SJCRH30 (cell line): ENCODE results near the gene BMPR1A. TPM values are rescaled to one million over a fixed set of nuclear protein-coding genes. Genes with fewer than 3 reads are reported as not detected.
A peak's percentile ranks its signal among the peaks of the same experiment; 100 is the strongest.
"Not testable (repeated sequence)": the region's sequence is repeated elsewhere in the genome, so short reads cannot be mapped to it uniquely, and the experiment has no call there.

Experiments used
- DNase-seq, 2 experiments: peaks; one replicate each; pipeline ENCODE4 v3.0.0-alpha.2; 2015 to 2020
- H3K27ac ChIP-seq: fragments of 250-450 bp; sonication (Bioruptor Pico); 2 replicates; pipeline ENCODE4 v1.5.1; 2020; ENCODE audit warnings: mild to moderate bottlenecking, moderate library complexity
- H3K27me3 ChIP-seq: fragments of 250-450 bp; sonication (Bioruptor Pico); 2 replicates; pipeline ENCODE4 v1.5.1; 2020; ENCODE audit warnings: mild to moderate bottlenecking, moderate library complexity
- H3K36me3 ChIP-seq: fragments of 250-450 bp; sonication (Bioruptor Pico); 2 replicates; pipeline ENCODE4 v1.5.1; 2020; ENCODE audit warnings: mild to moderate bottlenecking, moderate library complexity
- H3K4me1 ChIP-seq: fragments of 250-450 bp; sonication (Bioruptor Pico); 2 replicates; pipeline ENCODE4 v1.5.1; 2020; ENCODE audit warnings: mild to moderate bottlenecking, moderate library complexity
- H3K4me3 ChIP-seq: fragments of 250-450 bp; sonication (Bioruptor Pico); 2 replicates; pipeline ENCODE4 v1.5.1; 2020; ENCODE audit warnings: mild to moderate bottlenecking, moderate library complexity
- H3K9me3 ChIP-seq: fragments of 250-450 bp; sonication (Bioruptor Pico); replicated peaks from 2 replicates; pipeline ENCODE4 v1.5.1; 2020; ENCODE audit warnings: mild to moderate bottlenecking, moderate library complexity
- total RNA-seq: library from RNA; depleted of rRNA; stranded (reverse); fragments of >200 nt; shearing (Covaris generic); gene quantifications from 2 replicates; pipeline ENCODE4 v1.2.3, GENCODE V29; 2014

BMPR1A gene
- total RNA-seq, 1 experiment from 2014 or later = 36.3 TPM

DNA sequence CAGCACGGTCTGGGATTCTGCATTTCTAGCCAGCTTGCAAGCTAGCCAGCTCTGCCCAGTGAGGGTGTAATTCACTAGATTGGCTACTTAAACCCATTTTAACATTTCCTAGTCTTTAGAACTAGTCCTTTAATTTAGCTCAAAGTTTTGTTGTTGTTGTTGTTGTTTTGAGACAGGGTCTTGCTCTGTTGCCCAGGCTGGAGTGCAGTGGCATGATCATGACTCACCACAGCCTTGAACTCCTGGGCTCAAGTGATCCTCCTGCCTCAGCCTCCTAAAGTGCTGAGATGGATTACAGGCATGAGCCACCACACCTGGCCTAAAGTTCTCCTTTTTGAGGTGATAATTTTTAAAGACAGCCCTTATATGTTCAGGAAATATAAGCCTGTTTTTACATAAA lies 94.1 kb downstream of the BMPR1A start:
- no peaks in the 10 kb centered on the region; the same call in 1 of the 2 replicates for H3K36me3 ChIP-seq
- no peak overlapping the region for H3K4me3 ChIP-seq
- no peaks in the 10 kb centered on the region for H3K27me3 ChIP-seq
- H3K9me3 ChIP-seq = no peaks in the 10 kb centered on the region
- H3K27ac ChIP-seq = no peak overlapping the region
- H3K4me1 ChIP-seq = no peaks in the 10 kb centered on the region
- no peak for DNase-seq

DNA sequence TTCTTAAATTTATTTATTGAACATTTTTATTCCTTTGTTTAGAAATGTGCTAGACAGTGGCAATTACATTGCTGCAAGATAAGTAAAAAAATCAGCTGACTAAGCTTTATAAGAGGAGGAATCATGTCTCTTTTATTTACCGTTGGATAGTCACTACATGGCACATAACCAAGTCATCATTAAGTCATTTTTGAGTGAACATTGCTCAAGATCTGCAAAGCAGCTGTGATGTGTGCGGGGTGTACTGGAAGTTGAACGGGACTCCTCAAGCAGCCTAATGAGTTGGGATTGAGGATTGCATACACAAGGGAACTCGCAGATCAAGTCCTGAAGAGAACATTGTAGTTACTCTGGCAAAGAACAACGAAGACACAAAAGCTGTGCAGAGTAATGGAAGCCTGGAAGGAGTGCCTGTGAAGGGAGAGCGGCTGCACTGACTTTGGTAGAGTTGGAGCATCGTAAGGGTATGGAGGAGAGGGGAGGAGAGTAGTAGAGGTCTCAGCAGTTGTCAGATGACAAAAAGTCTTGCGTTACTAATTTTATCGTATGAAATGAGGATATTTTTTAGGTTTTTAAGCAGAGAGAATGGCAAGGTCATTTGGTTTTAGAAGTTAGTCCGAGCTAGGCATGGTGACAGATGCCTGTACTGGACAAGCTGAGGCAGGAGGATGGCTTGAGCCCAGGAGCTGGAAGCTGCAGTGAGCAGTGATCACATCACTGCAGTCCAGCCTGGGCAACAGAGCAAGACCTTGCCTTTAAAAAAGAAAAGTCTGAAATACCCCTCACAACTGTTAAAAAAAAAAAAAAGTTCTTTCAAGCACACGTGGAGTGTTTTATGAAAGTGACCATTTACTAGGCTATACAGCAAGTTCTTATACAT lies 95.1 kb downstream of the BMPR1A start:
- H3K4me1 ChIP-seq = no peaks in the 10 kb centered on the region
- DNase-seq = no peak

DNA sequence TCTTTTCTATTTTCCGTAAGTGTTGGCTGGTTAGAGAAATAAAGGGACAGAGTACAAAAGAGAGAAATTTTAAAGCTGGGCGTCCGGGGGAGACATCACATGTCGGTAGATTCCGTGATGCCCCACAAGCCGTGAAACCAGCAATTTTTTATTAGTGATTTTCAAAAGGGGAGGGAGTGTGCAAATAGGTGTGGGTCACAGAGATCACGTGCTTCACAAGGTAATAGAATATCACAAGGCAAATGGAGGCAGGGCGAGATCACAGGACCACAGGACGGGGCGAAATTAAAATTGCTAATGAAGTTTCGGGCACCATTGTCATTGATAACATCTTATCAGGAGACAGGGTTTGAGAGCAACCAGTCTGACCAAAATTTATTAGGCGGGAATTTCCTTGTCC lies 97.2 kb downstream of the BMPR1A start:
- H3K27ac ChIP-seq, H3K36me3 ChIP-seq, H3K4me1 ChIP-seq, H3K27me3 ChIP-seq, H3K4me3 ChIP-seq, DNase-seq, H3K9me3 ChIP-seq: not testable (repeated sequence)

More for the DNA sequence above, 95.1 kb downstream of the BMPR1A start:
- H3K9me3 ChIP-seq = no peaks in the 10 kb centered on the region
- no peak overlapping the region for H3K27ac ChIP-seq
- H3K36me3 ChIP-seq = no peaks in the 10 kb centered on the region; the same call in 1 of the 2 replicates
- no peak overlapping the region for H3K4me3 ChIP-seq
- no peaks in the 10 kb centered on the region for H3K27me3 ChIP-seq

DNA sequence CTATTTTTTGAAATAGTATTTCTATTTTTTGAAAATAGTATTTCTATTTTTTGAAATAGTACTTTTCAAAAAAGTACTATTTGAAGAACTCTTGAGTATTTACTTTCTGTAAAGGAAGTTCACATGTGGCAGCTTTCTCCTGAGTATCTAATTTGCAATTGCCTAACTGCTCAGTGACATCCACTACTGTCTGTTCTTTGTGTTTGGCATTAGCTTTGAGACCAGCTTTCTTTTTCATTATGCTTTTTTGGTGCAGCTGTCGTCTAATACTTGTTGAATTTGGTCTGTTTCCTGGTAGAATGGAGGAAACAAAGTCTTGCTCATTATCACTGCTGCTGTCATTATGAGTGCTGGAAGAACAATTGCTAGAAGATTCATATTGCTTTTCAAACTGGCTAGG lies 99.1 kb downstream of the BMPR1A start:
- Histone ChIP-seq H3K9me3 (no peaks in the 10 kb centered on the region), H3K4me3 (no peak overlapping the region), H3K36me3 (no peaks in the 10 kb centered on the region; the same call in 1 of the 2 replicates), H3K27me3 (no peaks in the 10 kb centered on the region), H3K4me1 (no peaks in the 10 kb centered on the region), H3K27ac (no peak overlapping the region)
- DNase-seq = peak in 1 of 2 experiments; percentile 17

DNA sequence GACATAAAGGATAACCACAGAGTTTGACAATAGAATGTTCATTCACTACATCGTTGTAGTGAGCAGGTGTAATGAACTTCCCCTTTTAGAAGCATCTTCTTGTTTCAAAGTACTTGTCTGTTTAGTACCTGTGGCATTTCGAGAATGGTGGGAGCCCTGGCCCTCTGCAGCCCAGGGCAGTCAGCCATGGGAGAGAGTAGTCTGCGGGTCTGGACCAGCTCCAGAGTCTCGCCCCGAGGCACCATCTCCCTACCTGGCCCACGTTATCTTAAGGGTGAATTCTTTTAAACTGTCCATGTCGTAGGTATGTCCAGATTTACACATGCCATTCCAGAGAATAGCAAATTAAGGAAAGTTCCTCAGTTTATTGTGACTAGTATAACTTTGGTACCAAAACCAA lies 99.7 kb downstream of the BMPR1A start:
- no peaks in the 10 kb centered on the region for H3K4me1 ChIP-seq
- H3K27ac ChIP-seq = no peak overlapping the region
- H3K4me3 ChIP-seq = no peak overlapping the region

DNA sequence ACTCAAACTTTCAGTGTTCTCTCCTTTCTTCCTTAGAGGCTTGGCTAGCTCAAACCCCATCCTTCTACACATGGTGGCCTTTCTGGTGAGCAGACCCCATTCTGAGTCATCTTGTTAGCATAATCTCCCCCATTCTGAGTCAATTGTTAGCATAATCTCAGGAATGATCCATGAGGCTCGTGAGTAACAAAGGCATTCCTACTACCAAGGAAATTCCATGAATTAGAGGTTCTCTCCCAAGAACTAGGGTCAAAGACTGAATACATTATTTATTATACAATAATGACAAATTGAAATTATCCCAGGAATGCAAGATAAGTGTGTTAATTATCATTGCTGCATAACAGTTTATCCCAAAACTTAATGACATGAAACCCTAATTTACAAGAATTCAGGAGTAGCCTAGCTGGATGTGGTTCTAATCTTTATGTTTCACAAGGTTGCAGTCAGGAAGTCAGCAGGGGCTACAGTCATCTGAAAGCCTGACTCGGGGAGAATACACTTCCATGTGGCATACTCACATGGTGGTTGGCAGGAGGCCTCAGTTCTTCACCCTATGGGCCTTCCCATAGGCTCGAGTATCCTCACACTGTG lies 100.8 kb downstream of the BMPR1A start:
- H3K27me3 ChIP-seq = no peaks in the 10 kb centered on the region
- H3K4me3 ChIP-seq = no peak overlapping the region
- H3K9me3 ChIP-seq = no peaks in the 10 kb centered on the region
- no peaks in the 10 kb centered on the region for H3K36me3 ChIP-seq
- no peak overlapping the region for H3K27ac ChIP-seq
- peak in 1 of 2 experiments; percentile 24 for DNase-seq
- no peaks in the 10 kb centered on the region for H3K4me1 ChIP-seq

More for the DNA sequence above, 99.7 kb downstream of the BMPR1A start:
- no peaks in the 10 kb centered on the region for H3K9me3 ChIP-seq
- no peaks in the 10 kb centered on the region; the same call in 1 of the 2 replicates for H3K36me3 ChIP-seq
- no peak for DNase-seq
- H3K27me3 ChIP-seq = no peaks in the 10 kb centered on the region

DNA sequence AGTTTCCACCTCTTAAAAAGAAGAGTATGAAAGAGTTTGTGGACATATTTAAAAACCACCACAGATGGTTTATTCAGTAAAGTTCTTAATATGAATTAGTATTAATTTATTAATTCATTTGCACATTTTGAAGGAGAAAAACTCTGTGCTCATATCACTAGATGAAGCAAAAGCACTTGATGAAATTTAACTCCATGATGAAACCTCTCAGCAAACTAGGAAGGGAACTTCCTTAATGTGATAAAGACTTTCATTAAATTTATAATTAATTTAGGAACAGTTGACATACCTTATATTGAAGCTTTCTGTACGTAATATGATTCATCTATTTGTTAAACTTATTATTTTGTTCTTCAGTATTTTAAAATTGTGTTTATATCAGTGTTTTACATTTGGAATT lies 101.6 kb downstream of the BMPR1A start:
- Histone ChIP-seq H3K4me3 (no peak overlapping the region), H3K27ac (no peak overlapping the region), H3K27me3 (no peaks in the 10 kb centered on the region), H3K4me1 (no peaks in the 10 kb centered on the region), H3K9me3 (no peaks in the 10 kb centered on the region), H3K36me3 (no peaks in the 10 kb centered on the region)
- DNase-seq = no peak

DNA sequence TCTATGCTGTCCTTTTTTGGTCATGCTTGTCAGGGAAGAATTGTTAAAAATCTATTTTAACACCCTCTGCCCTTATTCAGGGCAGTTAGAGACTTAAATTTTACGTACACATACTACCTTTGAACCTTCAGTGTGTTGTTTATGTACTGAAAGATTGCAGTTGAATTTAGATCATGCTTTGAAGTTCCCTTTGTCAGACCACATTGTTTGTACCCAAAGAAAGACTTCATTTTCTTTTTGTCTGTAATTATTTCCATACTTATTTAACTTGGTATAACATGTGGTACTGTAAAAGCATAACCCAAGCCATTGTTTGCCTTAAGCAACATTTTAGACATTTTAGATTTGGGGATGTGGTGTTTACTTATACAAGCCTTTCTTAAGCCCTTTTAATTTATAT lies 104.9 kb downstream of the BMPR1A start:
- DNase-seq = no peak
- Histone ChIP-seq H3K27me3 (no peaks in the 10 kb centered on the region), H3K27ac (no peak overlapping the region), H3K4me3 (no peak overlapping the region), H3K4me1 (no peaks in the 10 kb centered on the region), H3K9me3 (no peaks in the 10 kb centered on the region), H3K36me3 (no peaks in the 10 kb centered on the region)

GRCh38 chr10:86862373-86862772 lies 106.0 kb downstream of the BMPR1A start:
- H3K27me3 ChIP-seq = no peaks in the 10 kb centered on the region
- no peaks in the 10 kb centered on the region for H3K4me1 ChIP-seq
- H3K4me3 ChIP-seq = no peak overlapping the region
- no peaks in the 10 kb centered on the region for H3K36me3 ChIP-seq
- no peak overlapping the region for H3K27ac ChIP-seq
- H3K9me3 ChIP-seq = no peaks in the 10 kb centered on the region
- no peak for DNase-seq

GRCh38 chr10:86862786-86863483 lies 106.5 kb downstream of the BMPR1A start:
- no peaks in the 10 kb centered on the region for H3K27me3 ChIP-seq
- DNase-seq = no peak
- H3K27ac ChIP-seq = no peak overlapping the region
- H3K9me3 ChIP-seq = no peaks in the 10 kb centered on the region
- H3K4me3 ChIP-seq = no peak overlapping the region
- no peaks in the 10 kb centered on the region for H3K4me1 ChIP-seq
- H3K36me3 ChIP-seq = no peaks in the 10 kb centered on the region

DNA sequence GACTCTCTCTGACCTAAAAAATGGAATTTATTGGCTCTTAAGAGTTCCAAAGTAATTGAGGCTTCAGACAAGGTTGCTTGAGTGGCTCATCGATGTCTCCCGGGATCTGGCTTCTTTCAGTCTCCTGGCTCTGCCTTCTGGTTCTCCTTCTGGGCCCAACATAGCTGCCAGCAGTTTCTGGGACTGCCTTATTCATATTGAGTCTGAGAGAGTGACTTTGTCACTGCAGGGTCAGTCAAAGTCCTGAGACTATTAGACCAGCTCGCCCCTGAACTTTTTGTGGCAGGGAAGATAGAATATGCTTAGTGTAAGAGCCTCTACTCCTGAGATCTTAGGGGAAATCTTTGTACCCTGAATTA lies 107.0 kb downstream of the BMPR1A start:
- Histone ChIP-seq H3K9me3 (no peaks in the 10 kb centered on the region), H3K27me3 (no peaks in the 10 kb centered on the region), H3K4me3 (no peak overlapping the region), H3K4me1 (no peaks in the 10 kb centered on the region), H3K36me3 (no peaks in the 10 kb centered on the region), H3K27ac (no peak overlapping the region)
- DNase-seq = no peak

GRCh38 chr10:86865011-86865811 lies 108.8 kb downstream of the BMPR1A start:
- DNase-seq, H3K27me3 ChIP-seq, H3K27ac ChIP-seq, H3K9me3 ChIP-seq, H3K36me3 ChIP-seq, H3K4me3 ChIP-seq, H3K4me1 ChIP-seq: not testable (repeated sequence)

DNA sequence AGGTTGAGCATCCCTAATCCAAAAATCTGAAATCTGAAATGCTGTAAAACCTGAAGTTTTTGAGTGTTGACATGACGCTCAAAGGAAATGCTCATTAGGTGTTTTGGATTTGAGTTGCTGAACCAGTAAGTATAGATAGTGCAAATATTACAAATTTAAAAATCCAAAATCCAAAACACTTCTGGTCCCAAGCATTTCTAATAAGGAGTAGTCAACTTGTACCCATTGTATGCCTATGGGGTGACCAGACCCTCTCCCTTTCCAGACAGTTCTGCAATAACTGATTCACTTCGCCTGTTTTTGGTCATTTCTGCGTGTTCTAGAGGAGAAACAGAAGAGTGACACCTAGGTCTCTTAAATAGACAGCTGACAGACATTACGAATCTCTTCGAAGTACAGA lies 110.7 kb downstream of the BMPR1A start:
- Histone ChIP-seq H3K27me3 (no peaks in the 10 kb centered on the region), H3K36me3 (no peaks in the 10 kb centered on the region), H3K27ac (no peak overlapping the region), H3K9me3 (no peaks in the 10 kb centered on the region), H3K4me1 (no peaks in the 10 kb centered on the region), H3K4me3 (no peak overlapping the region)
- DNase-seq = no peak

- Histone ChIP-seq H3K4me1 (no peaks in the 10 kb centered on the region), H3K27me3 (no peaks in the 10 kb centered on the region), H3K36me3 (no peaks in the 10 kb centered on the region), H3K27ac (no peak overlapping the region), H3K4me3 (no peak overlapping the region), H3K9me3 (no peaks in the 10 kb centered on the region)
- DNase-seq = peak; percentile 21 to 33
Observed at GRCh38 chr10:86868353-86868752, 111.9 kb downstream of the BMPR1A start.
